SU-DHL-6 (cell line): ENCODE data around the gene SYTL2.

Source experiments
- H2AFZ ChIP-seq: fragments of 200-600 bp; sonication (generic); 2 replicates; pipeline ENCODE4 v1.6.1; 2014; ENCODE audit warnings: low read depth, mild to moderate bottlenecking, moderate library complexity, mixed read lengths, antibody characterized with exemption, low read length; ENCODE audit not compliant: severe bottlenecking
- H3F3A ChIP-seq: fragments of 200-600 bp; shearing (Covaris generic); 2 replicates; pipeline ENCODE4 v1.6.0; 2016; ENCODE audit warnings: antibody characterized with exemption, mild to moderate bottlenecking; ENCODE audit not compliant: insufficient read depth
- H3K27ac ChIP-seq: fragments of 200-600 bp; sonication (generic); 2 replicates; pipeline ENCODE4 v1.5.1; 2016; ENCODE audit warnings: low read depth, mild to moderate bottlenecking, low read length, moderate library complexity, mixed read lengths
- H3K27me3 ChIP-seq: fragments of 200-600 bp; sonication (generic), shearing (Covaris generic); 2 replicates; pipeline ENCODE4 v1.6.0; 2014; ENCODE audit warnings: mild to moderate bottlenecking, low read length
- H3K36me3 ChIP-seq: fragments of 200-600 bp; sonication (generic); 2 replicates; pipeline ENCODE4 v1.6.1; 2014; ENCODE audit warnings: mild to moderate bottlenecking, low read length, mixed read lengths
- H3K4me2 ChIP-seq: fragments of 300-600, 200-600 bp; shearing (Covaris generic), sonication (generic); 2 replicates; pipeline ENCODE4 v1.6.0; 2014; ENCODE audit warnings: low read length, low read depth, mild to moderate bottlenecking; ENCODE audit not compliant: poor library complexity, severe bottlenecking
- H3K4me3 ChIP-seq: fragments of 200-600 bp; sonication (generic); 2 replicates; pipeline ENCODE4 v1.5.1; 2014; ENCODE audit warnings: antibody characterized with exemption, low read length, mild to moderate bottlenecking, mixed read lengths; ENCODE audit not compliant: insufficient read depth, poor library complexity, severe bottlenecking
- H3K79me2 ChIP-seq: fragments of 200-600 bp; sonication (generic); 2 replicates; pipeline ENCODE4 v1.6.1; 2014; ENCODE audit warnings: mild to moderate bottlenecking, low read length, moderate library complexity; ENCODE audit not compliant: insufficient read depth
- H3K9ac ChIP-seq: fragments of 200-600 bp; sonication (generic); 2 replicates; pipeline ENCODE4 v1.7.0; 2014; ENCODE audit warnings: mild to moderate bottlenecking, low read length
- H3K9me2 ChIP-seq: fragments of 200-600 bp; sonication (generic); replicated peaks from 2 replicates; pipeline ENCODE4 v1.6.1; 2014; ENCODE audit warnings: low read length; ENCODE audit not compliant: insufficient read depth
- H3K9me3 ChIP-seq: fragments of 200-600 bp; sonication (generic); 2 replicates; pipeline ENCODE4 v1.6.1; 2014; ENCODE audit warnings: low read length, mixed read lengths; ENCODE audit not compliant: insufficient read depth
- H4K20me1 ChIP-seq: fragments of 200-600 bp; sonication (generic); 2 replicates; pipeline ENCODE4 v1.6.1; 2014; ENCODE audit warnings: low read depth, mild to moderate bottlenecking, antibody characterized with exemption, low read length, moderate library complexity, mixed read lengths
- EZH2phosphoT487 ChIP-seq: fragments of 200-600 bp; sonication (generic), shearing (Covaris generic); conservative IDR thresholded peaks from 2 replicates; pipeline ENCODE4 v1.6.1; 2018; ENCODE audit warnings: mild to moderate bottlenecking, antibody characterized with exemption, low read length, moderate library complexity, mixed read lengths
- TF ChIP-seq, protein P1 (sequence below): fragments of 200-600 bp; sonication (generic); IDR thresholded peaks from one replicate; pipeline ENCODE4 v1.5.1; 2017; ENCODE audit warnings: antibody characterized with exemption, mild to moderate bottlenecking, low read length, moderate library complexity; ENCODE audit not compliant: insufficient read depth, poor library complexity, severe bottlenecking

The SYTL2 gene

DNA sequence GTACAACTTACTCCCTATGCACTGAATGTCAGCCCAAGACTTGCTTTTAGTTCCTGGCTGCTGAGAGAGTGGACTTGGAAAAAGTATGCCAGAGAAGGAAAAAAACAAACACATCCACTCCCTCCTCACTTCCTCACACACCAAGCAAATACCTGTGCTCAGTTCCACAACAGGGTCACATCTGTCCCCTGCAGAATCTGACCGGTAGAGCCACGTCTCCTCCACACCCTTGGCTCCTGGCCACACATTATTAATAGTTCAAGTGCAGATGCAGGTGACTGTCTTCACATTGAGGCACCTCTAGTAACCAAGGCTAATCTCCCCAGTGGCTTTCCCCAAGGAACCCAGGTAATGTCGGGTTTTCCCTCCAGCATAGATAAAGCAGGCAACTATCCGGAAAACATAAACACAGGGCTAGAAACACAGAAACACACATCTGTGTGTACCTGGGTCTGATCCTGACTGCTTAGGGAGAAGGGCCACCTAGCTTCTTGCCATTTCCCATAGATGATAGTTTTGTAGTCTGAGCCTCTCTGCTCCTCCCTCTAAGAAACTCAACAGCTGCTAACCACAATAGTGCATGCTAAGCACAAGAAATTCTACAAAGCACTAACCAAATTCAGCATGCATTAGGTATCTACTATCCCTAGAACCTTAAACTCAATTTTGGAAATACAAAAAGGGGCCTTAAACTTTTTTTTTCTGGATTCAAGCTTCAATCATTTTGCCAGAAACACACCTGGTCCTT is 10.2 kb downstream of the SYTL2 start:
- no peak overlapping the region for H3K4me2 ChIP-seq

GRCh38 chr11:85799142-85799541 is 11.8 kb downstream of the SYTL2 start:
- Histone ChIP-seq H3K79me2 (no peaks in the 10 kb centered on the region), H3K36me3 (no peaks in the 10 kb centered on the region), H2AFZ (no peak overlapping the region), H3K4me2 (no peak overlapping the region), H3K9me2 (no peaks in the 10 kb centered on the region), H3K9me3 (no peaks in the 10 kb centered on the region), H4K20me1 (no peaks in the 10 kb centered on the region), H3K4me3 (no peak overlapping the region), H3K27ac (no peak overlapping the region), H3K27me3 (no peaks in the 10 kb centered on the region), H3F3A (no peaks in the 10 kb centered on the region), H3K9ac (no peak overlapping the region)
- TF ChIP-seq, protein P1, sequence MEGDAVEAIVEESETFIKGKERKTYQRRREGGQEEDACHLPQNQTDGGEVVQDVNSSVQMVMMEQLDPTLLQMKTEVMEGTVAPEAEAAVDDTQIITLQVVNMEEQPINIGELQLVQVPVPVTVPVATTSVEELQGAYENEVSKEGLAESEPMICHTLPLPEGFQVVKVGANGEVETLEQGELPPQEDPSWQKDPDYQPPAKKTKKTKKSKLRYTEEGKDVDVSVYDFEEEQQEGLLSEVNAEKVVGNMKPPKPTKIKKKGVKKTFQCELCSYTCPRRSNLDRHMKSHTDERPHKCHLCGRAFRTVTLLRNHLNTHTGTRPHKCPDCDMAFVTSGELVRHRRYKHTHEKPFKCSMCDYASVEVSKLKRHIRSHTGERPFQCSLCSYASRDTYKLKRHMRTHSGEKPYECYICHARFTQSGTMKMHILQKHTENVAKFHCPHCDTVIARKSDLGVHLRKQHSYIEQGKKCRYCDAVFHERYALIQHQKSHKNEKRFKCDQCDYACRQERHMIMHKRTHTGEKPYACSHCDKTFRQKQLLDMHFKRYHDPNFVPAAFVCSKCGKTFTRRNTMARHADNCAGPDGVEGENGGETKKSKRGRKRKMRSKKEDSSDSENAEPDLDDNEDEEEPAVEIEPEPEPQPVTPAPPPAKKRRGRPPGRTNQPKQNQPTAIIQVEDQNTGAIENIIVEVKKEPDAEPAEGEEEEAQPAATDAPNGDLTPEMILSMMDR: no peak
- TF ChIP-seq EZH2phosphoT487: no peak

More for the DNA sequence above, 10.2 kb downstream of the SYTL2 start:
- H3K36me3 ChIP-seq: no peaks in the 10 kb centered on the region
- no peak overlapping the region for H2AFZ ChIP-seq
- H4K20me1 ChIP-seq: no peaks in the 10 kb centered on the region
- H3K4me3 ChIP-seq: no peak overlapping the region
- H3K27ac ChIP-seq: no peak overlapping the region
- no peaks in the 10 kb centered on the region for H3K9me3 ChIP-seq
- no peaks in the 10 kb centered on the region for H3K9me2 ChIP-seq
- no peak overlapping the region for H3K9ac ChIP-seq
- no peaks in the 10 kb centered on the region for H3K27me3 ChIP-seq
- H3K79me2 ChIP-seq: no peaks in the 10 kb centered on the region
- TF ChIP-seq, protein P1: no peak
- TF ChIP-seq EZH2phosphoT487: no peak
- H3F3A ChIP-seq: no peaks in the 10 kb centered on the region

GRCh38 chr11:85798361-85798760 is 12.6 kb downstream of the SYTL2 start:
- Histone ChIP-seq H4K20me1 (no peaks in the 10 kb centered on the region), H3K27ac (no peak overlapping the region), H3K9me2 (no peaks in the 10 kb centered on the region), H3K27me3 (no peaks in the 10 kb centered on the region), H3K4me3 (no peak overlapping the region), H3K36me3 (no peaks in the 10 kb centered on the region), H2AFZ (no peak overlapping the region), H3K4me2 (no peak overlapping the region), H3K9me3 (no peaks in the 10 kb centered on the region), H3K9ac (no peak overlapping the region), H3F3A (no peaks in the 10 kb centered on the region), H3K79me2 (no peaks in the 10 kb centered on the region)
- no peak for TF ChIP-seq EZH2phosphoT487
- TF ChIP-seq, protein P1: no peak
